HG03196 (cell line): ENCODE results near the gene TANGO6.

Experiments
- ATAC-seq: cut with Tn5 transposase; IDR thresholded peaks from one replicate; pipeline ENCODE4 v1.9.1; 2021; ENCODE audit not compliant: unreplicated experiment

The TANGO6 gene

GRCh38 chr16:68907297-68907696 lies 64.0 kb downstream of the TANGO6 start:
- ATAC-seq, result no peak

- ATAC-seq, result no peak
Measured at GRCh38 chr16:68907781-68908181, 64.5 kb downstream of the TANGO6 start.

GRCh38 chr16:68909099-68909733 lies 65.9 kb downstream of the TANGO6 start:
- no peak for ATAC-seq

GRCh38 chr16:68910051-68910450 lies 66.7 kb downstream of the TANGO6 start:
- ATAC-seq, result no peak

GRCh38 chr16:68915589-68915988 lies 72.3 kb downstream of the TANGO6 start:
- ATAC-seq, result no peak

GRCh38 chr16:68917541-68917940 lies 74.2 kb downstream of the TANGO6 start:
- no peak for ATAC-seq

GRCh38 chr16:68920349-68920748 lies 77.0 kb downstream of the TANGO6 start:
- ATAC-seq, result no peak

- no peak for ATAC-seq
Measured at GRCh38 chr16:68921637-68922036, 78.3 kb downstream of the TANGO6 start.

GRCh38 chr16:68923116-68923515 lies 79.8 kb downstream of the TANGO6 start:
- ATAC-seq, result no peak

- ATAC-seq, result no peak
Measured at GRCh38 chr16:68927018-68927417, 83.7 kb downstream of the TANGO6 start.

- ATAC-seq, result no peak
Measured at GRCh38 chr16:68931196-68931595, 87.9 kb downstream of the TANGO6 start.

- ATAC-seq, result no peak
Measured at GRCh38 chr16:68934402-68934801, 91.1 kb downstream of the TANGO6 start.

GRCh38 chr16:68935008-68935407 lies 91.7 kb downstream of the TANGO6 start:
- ATAC-seq, result no peak

- ATAC-seq, result no peak
Measured at GRCh38 chr16:68936736-68937631, 93.7 kb downstream of the TANGO6 start.

GRCh38 chr16:68939692-68940320 lies 96.5 kb downstream of the TANGO6 start:
- no peak for ATAC-seq

- ATAC-seq, result no peak
Measured at GRCh38 chr16:68940816-68941215, 97.5 kb downstream of the TANGO6 start.

GRCh38 chr16:68943961-68944360 lies 100.6 kb downstream of the TANGO6 start:
- no peak for ATAC-seq

GRCh38 chr16:68948230-68948910 lies 105.0 kb downstream of the TANGO6 start:
- ATAC-seq, result no peak

GRCh38 chr16:68951991-68952877 lies 108.9 kb downstream of the TANGO6 start:
- no peak for ATAC-seq

- ATAC-seq, result no peak
Measured at GRCh38 chr16:68954911-68955635, 111.7 kb downstream of the TANGO6 start.
